ENCODE data around the gene OR51B2.

The OR51B2 gene

GRCh38 chr11:5286351-5286750 lies 37.7 kb downstream of the OR51B2 start:
- Histone ChIP-seq H3K27ac (replicated peaks) (no peak overlapping the region), H3K27me3 (ENCODE audit: insufficient read depth, poor library complexity, severe bottlenecking) (no peaks in the 10 kb centered on the region), H3K4me3 (replicated peaks; ENCODE audit: insufficient read depth, low read length) (no peak overlapping the region)
- no peak for TF ChIP-seq SPI1 (IDR thresholded peaks at IDR 0.05; ENCODE audit: borderline replicate concordance, low read depth)
- no peak for DNase-seq (ENCODE audit: low read depth in 1 of 2, low spot score in 1 of 2)

GRCh38 chr11:5285703-5286340 lies 38.3 kb downstream of the OR51B2 start:
- H3K4me3 ChIP-seq (replicated peaks; ENCODE audit: insufficient read depth, low read length): no peak overlapping the region
- H3K27ac ChIP-seq (replicated peaks): no peak overlapping the region
- DNase-seq (ENCODE audit: low read depth in 1 of 2, low spot score in 1 of 2): no peak
- H3K27me3 ChIP-seq (ENCODE audit: insufficient read depth, poor library complexity, severe bottlenecking): no peaks in the 10 kb centered on the region
- TF ChIP-seq POLR2AphosphoS5 (IDR thresholded peaks at IDR 0.05; ENCODE audit: low read depth) (no peak), REST (IDR thresholded peaks at IDR 0.05; ENCODE audit: insufficient replicate concordance, low read depth) (no peak), GABPA (IDR thresholded peaks at IDR 0.05; ENCODE audit: low read depth) (no peak), SPI1 (IDR thresholded peaks at IDR 0.05; ENCODE audit: borderline replicate concordance, low read depth) (no peak), CTCF (IDR thresholded peaks at IDR 0.05; ENCODE audit: insufficient read depth, low read length) (no peak)

GRCh38 chr11:5284637-5285036 lies 39.5 kb downstream of the OR51B2 start:
- Histone ChIP-seq H3K27ac (replicated peaks) (no peak overlapping the region), H3K27me3 (ENCODE audit: insufficient read depth, poor library complexity, severe bottlenecking) (no peaks in the 10 kb centered on the region), H3K4me3 (replicated peaks; ENCODE audit: insufficient read depth, low read length) (no peak overlapping the region)
- TF ChIP-seq GABPA (IDR thresholded peaks at IDR 0.05; ENCODE audit: low read depth) (no peak), REST (IDR thresholded peaks at IDR 0.05; ENCODE audit: insufficient replicate concordance, low read depth) (no peak), SPI1 (IDR thresholded peaks at IDR 0.05; ENCODE audit: borderline replicate concordance, low read depth) (no peak), POLR2AphosphoS5 (IDR thresholded peaks at IDR 0.05; ENCODE audit: low read depth) (no peak), CTCF (IDR thresholded peaks at IDR 0.05; ENCODE audit: insufficient read depth, low read length) (no peak)
- no peak for DNase-seq (ENCODE audit: low read depth in 1 of 2, low spot score in 1 of 2)

GRCh38 chr11:5283882-5284281 lies 40.2 kb downstream of the OR51B2 start:
- Histone ChIP-seq H3K4me3 (replicated peaks; ENCODE audit: insufficient read depth, low read length) (no peak overlapping the region), H3K27me3 (ENCODE audit: insufficient read depth, poor library complexity, severe bottlenecking) (no peaks in the 10 kb centered on the region), H3K27ac (replicated peaks) (no peak overlapping the region)
- DNase-seq (ENCODE audit: low read depth in 1 of 2, low spot score in 1 of 2): no peak
- TF ChIP-seq CTCF (IDR thresholded peaks at IDR 0.05; ENCODE audit: insufficient read depth, low read length) (no peak), POLR2AphosphoS5 (IDR thresholded peaks at IDR 0.05; ENCODE audit: low read depth) (no peak), SPI1 (IDR thresholded peaks at IDR 0.05; ENCODE audit: borderline replicate concordance, low read depth) (no peak), GABPA (IDR thresholded peaks at IDR 0.05; ENCODE audit: low read depth) (no peak), REST (IDR thresholded peaks at IDR 0.05; ENCODE audit: insufficient replicate concordance, low read depth) (no peak)
